ENCODE measurements around the gene HSPE1.
"Not testable (repeated sequence)": the region's sequence is repeated elsewhere in the genome, so short reads cannot be mapped to it uniquely, and the experiment has no call there.

The HSPE1 gene

DNA sequence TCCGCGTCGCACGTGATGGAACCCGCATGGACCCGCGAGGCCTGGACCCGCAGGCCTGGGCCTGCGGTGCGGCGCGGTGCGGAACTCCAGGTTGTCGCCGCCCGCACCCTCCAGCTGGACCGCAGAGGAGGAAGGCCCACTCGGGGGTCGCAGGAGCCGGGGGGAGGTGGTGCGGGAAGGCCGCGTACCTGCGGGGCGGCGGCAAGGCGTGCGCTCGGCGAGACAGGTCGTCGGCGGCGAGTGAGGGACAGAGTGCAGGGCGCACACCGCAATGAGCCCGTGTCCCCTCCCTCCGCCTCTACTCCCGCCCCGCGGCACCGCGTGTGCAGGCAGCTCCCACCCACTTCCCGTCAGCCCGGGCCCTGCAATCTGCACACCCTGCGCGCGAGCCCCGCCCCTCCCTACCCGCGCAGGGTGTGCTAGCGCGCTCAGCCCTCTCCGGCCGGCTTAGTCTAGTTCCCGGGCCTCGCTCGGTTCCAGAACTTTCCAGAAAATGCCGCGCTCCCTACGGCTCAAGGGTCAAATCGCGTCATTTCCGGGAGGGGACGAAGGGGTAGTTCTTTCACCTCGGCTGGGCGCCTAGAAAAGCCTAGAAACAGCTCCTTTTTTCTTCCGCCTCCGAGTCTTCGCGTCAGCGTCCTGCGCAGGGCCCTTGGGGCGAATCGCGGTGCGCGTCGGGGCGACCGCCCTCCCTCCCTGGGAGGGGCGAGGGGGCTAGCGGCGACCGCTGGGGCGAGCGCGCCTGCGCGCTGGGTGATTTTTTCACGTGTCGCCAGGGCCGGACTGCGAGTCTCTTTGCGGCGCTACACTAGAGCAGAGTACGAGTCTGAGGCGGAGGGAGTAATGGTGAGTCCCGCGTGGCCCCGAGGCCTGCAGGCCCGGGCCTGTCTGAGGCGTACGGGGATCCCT is at the start of gene HSPE1, which contains the start of gene HSPD1:
Gene HSPE1, plus strand, starts transcription at position 786 of the 909 bp plus-strand sequence. Its CDS starts 58 bp downstream, at position 844.
Gene HSPD1, minus strand, starts transcription at position 247 of the 909 bp plus-strand sequence. CDS start 992 bp downstream, outside the sequence.
- Mint-ChIP-seq H3K36me3 (peaks cover 47% of the 10 kb centered on the region), H3K4me1 (ENCODE audit: low read depth) (peaks cover 53% of the 10 kb centered on the region), H3K27ac (peak within 1 kb of the TSS; percentile 97), H3K4me3 (peak within 1 kb of the TSS; percentile 100), H3K27me3 (no peaks in the 10 kb centered on the region), H3K9me3 (ENCODE audit: low read depth) (no peaks in the 10 kb centered on the region)

DNA sequence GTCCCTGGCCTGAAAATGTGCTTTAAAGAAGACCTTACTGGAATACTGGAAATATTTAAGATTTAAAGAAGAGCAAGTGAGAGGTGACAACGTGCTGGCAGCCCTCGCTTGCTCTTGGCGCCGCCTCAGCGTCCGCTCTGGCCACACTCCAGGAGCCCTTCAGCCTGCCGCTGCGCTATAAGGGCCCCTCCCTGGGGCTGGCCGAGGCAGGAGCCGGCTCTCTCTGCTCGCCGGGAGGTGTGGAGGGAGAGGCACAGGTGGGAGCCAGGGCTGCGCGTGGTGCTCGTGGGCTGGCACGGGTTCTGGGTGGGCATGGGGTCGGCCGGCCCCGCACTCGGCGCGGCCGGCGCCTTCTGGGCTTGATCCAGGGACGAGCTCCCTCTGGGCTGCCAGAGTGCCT is 49.7 kb upstream of the HSPE1 start:
- Mint-ChIP-seq H3K36me3 (peaks cover 2% of the 10 kb centered on the region), H3K4me3 (no peak overlapping the region), H3K27ac (no peak overlapping the region), H3K4me1 (ENCODE audit: low read depth) (peaks cover 26% of the 10 kb centered on the region), H3K9me3 (ENCODE audit: low read depth) (no peaks in the 10 kb centered on the region), H3K27me3 (no peaks in the 10 kb centered on the region)

DNA sequence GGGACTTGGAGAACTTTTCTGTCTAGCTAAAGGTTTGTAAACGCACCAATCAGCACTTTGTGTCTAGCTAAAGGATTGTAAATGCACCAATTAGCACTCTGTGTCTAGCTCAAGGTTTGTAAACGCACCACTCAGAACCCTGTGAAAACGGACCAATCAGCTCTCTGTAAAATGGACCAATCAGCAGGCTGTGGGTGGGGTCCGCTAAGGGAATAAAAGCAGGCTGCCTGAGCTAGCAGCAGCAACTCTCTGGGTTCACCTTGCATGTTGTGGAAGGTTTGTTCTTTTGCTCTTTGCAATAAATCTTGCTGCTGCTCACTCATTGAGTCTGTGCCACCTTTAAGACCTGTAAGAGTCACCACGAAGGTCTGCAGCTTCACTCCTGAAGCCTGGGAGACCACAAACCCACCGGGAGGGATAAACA is 49.2 kb upstream of the HSPE1 start:
- not testable (repeated sequence) for H3K9me3 Mint-ChIP-seq (ENCODE audit: low read depth); H3K27me3 Mint-ChIP-seq; H3K27ac Mint-ChIP-seq; H3K36me3 Mint-ChIP-seq
- peaks cover 30% of the 10 kb centered on the region for H3K4me1 Mint-ChIP-seq (ENCODE audit: low read depth)
- H3K4me3 Mint-ChIP-seq = peak overlapping the region; percentile 44

DNA sequence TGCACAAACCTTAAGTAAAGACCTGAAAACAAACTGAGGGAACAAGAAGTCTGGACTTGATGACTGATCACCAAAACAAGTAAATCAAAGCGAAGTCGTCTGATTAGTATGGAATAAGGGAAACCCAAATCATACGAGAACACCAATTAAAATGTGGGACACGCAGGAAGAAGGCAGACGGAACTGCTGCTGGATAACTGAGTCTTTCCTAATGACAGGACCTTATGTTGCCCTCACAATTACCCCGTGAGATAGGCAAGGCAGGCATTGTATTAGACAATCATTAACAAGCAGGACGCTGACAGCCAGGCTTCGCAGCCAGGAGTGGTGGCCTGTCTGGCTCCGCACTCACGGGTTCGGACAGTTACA is 47.4 kb upstream of the HSPE1 start:
- H3K9me3 Mint-ChIP-seq (ENCODE audit: low read depth) = no peaks in the 10 kb centered on the region
- peak overlapping the region; percentile 100 for H3K27ac Mint-ChIP-seq
- H3K36me3 Mint-ChIP-seq = peaks cover 2% of the 10 kb centered on the region
- peaks cover 40% of the 10 kb centered on the region for H3K4me1 Mint-ChIP-seq (ENCODE audit: low read depth)
- H3K4me3 Mint-ChIP-seq = peak overlapping the region; percentile 98
- no peaks in the 10 kb centered on the region for H3K27me3 Mint-ChIP-seq

DNA sequence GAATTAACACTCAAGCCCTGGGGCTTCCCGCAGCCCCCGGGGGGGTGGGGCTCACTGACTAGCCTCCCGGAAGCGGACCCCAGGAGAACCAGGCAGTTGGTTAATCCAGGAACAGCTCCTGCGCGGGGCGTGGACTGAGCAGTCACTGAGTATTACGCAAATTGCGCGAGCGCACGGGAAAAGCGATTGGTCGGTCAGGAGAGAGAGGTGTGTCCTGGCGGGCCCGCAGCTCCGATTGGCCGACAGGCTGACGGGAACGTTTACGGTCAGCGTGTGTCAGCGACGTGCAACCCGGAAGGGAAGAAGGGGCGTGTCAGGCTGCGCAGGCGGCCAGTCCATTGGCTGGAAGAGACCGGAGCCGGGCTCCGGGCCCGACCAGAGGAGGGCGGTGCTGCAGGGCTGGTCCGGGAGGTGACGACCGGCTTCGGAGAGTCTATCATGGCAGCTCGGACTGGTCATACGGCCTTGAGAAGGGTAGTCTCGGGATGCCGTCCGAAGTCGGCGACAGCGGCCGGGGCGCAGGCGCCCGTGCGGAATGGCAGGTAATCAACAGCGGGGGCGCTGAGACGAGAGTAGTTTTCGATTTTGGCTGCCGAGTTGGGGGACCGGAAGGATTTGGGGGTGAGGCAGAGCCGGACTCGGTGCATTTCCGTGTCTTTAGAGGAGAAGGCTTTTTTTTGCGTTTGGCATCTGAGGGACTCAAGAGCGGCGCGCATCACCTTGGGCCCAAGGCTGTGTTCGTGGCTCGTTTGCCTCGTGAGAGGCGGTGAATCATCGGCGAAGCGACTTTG is 46.9 kb upstream of the HSPE1 start, which contains the start of gene COQ10B:
Gene COQ10B, plus strand, starts transcription at position 430 of the 791 bp plus-strand sequence. Its CDS starts 9 bp downstream, at position 439.
- H3K4me1 Mint-ChIP-seq (ENCODE audit: low read depth) = peaks cover 45% of the 10 kb centered on the region
- peak within 1 kb of the TSS; percentile 98 for H3K4me3 Mint-ChIP-seq
- H3K36me3 Mint-ChIP-seq = peaks cover 3% of the 10 kb centered on the region
- no peaks in the 10 kb centered on the region for H3K9me3 Mint-ChIP-seq (ENCODE audit: low read depth)
- peak within 1 kb of the TSS; percentile 100 for H3K27ac Mint-ChIP-seq
- H3K27me3 Mint-ChIP-seq = no peaks in the 10 kb centered on the region

DNA sequence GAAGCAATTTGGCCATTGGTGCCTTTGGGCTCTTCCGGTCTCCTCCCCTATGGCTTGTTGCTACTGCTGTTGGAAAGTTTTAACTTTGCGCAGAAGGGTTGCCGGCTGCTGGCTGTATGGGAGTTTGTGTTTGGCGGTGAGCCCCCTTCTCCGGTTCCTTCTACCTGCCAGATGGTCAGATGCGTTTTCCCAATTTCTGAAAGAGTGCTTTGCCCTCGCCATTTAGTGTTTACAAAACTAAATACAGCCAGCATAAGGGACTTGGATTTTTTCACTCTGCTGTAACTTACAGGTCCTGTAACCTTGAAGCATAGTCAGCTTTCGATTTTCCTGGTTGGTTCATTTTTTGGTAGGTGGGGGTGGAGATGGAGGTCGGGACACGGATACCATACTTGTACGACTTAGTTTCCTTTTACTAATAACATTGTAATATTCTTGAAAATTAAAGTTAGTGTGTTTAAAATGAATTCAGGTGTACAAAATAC is 46.2 kb upstream of the HSPE1 start:
- H3K27me3 Mint-ChIP-seq = no peaks in the 10 kb centered on the region
- H3K4me3 Mint-ChIP-seq = peak overlapping the region; percentile 98
- peaks cover 4% of the 10 kb centered on the region for H3K36me3 Mint-ChIP-seq
- no peaks in the 10 kb centered on the region for H3K9me3 Mint-ChIP-seq (ENCODE audit: low read depth)
- peaks cover 49% of the 10 kb centered on the region for H3K4me1 Mint-ChIP-seq (ENCODE audit: low read depth)
- H3K27ac Mint-ChIP-seq = peak overlapping the region; percentile 100

DNA sequence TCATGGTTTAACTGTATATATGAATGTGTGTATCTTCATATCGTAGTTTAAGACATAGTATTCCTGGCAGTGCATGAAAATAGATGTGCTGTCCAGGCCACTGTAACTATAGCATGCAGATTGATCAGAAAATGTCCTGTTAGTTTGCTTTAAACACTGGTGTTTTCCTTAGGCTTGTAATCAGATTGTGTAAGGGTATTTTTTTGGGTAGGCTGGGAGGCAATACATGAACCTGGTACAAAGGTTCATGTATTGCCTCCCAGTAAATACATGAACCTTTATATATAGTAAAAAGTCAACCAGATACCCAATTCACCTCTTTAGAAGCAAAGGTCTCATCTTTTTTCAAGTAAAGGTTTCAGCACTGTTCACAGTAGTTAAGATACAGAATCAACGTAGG is 45.3 kb upstream of the HSPE1 start:
- Mint-ChIP-seq H3K36me3 (peaks cover 4% of the 10 kb centered on the region), H3K9me3 (ENCODE audit: low read depth) (no peaks in the 10 kb centered on the region), H3K27me3 (no peaks in the 10 kb centered on the region), H3K4me1 (ENCODE audit: low read depth) (peaks cover 58% of the 10 kb centered on the region), H3K4me3 (peak overlapping the region; percentile 98), H3K27ac (peak overlapping the region; percentile 100)

DNA sequence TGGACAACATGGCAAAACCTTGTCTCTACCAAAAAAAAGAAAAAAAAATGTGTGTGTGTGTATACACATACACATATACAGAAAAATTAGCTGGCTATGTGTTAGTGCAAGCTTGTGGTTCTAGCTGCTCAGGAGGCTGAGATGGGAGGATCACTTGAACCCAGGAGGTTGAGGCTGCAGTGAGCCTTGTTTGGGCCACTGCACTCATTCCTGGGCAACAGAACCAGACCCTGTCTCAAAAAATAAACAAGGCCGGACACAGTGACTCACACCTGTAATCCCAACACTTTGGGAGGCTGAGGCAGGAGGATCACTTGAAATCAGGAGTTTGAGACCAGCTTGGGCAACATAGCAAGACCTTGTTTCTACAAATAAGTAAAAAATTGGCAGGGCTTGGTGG is 44.8 kb upstream of the HSPE1 start:
- Mint-ChIP-seq H3K4me3 (peak overlapping the region; percentile 70), H3K9me3 (ENCODE audit: low read depth) (no peaks in the 10 kb centered on the region), H3K4me1 (ENCODE audit: low read depth) (peaks cover 58% of the 10 kb centered on the region), H3K27ac (peak overlapping the region; percentile 73), H3K36me3 (peaks cover 4% of the 10 kb centered on the region), H3K27me3 (no peaks in the 10 kb centered on the region)

DNA sequence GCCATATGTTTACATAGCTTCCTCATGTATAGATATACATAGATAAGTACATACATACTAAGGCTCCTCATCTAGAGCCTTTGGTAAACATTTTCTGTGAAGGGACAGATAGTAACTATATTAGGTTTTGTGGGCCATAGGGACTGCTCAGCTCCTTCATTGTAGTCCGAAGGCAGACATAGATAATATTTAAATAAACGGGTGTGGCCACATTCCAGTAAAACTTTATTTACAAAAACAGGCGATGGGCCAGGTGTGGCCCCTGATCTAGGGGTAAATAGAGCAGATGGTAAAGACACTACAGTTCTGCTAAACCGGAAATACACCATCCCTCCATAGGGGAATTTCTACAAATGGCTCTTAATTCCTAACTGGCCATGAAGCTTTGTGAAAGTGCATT is 39.5 kb upstream of the HSPE1 start:
- Mint-ChIP-seq H3K36me3 (peaks cover 2% of the 10 kb centered on the region), H3K4me3 (no peak overlapping the region), H3K4me1 (ENCODE audit: low read depth) (peaks cover 33% of the 10 kb centered on the region), H3K9me3 (ENCODE audit: low read depth) (no peaks in the 10 kb centered on the region), H3K27ac (no peak overlapping the region), H3K27me3 (no peaks in the 10 kb centered on the region)

DNA sequence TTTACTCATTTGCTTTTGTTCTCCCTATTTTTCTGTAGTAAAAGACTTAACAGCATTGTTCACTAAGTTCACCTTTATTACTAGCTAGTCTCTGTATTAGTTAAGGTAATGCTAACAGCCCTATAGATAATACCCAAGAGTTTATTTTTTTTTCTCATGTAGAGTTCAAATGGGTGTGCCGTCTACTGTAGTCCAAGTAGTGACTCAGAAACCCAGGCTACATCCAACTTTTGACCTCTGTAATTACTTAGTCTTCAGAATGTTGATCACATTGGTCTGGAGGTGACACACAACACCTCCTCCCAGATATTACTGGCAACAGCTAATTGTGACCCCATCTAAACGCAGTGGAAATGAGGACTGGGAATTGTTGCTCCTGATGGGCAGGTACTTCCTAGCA is 39.1 kb upstream of the HSPE1 start:
- Mint-ChIP-seq H3K27ac (no peak overlapping the region), H3K27me3 (no peaks in the 10 kb centered on the region)

DNA sequence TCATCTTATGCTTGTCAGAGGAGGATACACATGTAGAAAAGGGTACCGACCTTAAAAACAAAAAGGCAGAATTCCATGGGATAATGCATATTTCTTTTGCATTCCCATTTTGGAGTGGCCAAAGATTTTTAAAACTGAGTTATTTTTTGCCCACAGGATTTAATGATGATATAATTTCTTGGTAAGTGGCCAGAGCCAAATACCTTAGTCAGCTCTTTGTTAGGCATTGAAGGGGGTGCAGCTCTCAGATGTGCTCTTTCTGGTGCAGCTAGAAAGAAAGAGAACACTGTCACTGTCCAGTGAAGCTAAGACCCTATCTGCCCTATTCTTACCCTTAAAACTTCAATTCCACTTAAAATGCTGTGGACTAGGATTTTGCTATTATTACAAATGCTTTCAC is 36.0 kb upstream of the HSPE1 start:
- Mint-ChIP-seq H3K27ac (peak overlapping the region; percentile 22), H3K27me3 (no peaks in the 10 kb centered on the region), H3K9me3 (ENCODE audit: low read depth) (no peaks in the 10 kb centered on the region), H3K36me3 (peaks cover 3% of the 10 kb centered on the region), H3K4me3 (no peak overlapping the region), H3K4me1 (ENCODE audit: low read depth) (peaks cover 16% of the 10 kb centered on the region)

More for the DNA sequence above, 39.1 kb upstream of the HSPE1 start:
- H3K4me1 Mint-ChIP-seq (ENCODE audit: low read depth) = peaks cover 31% of the 10 kb centered on the region
- no peaks in the 10 kb centered on the region for H3K9me3 Mint-ChIP-seq (ENCODE audit: low read depth)
- H3K36me3 Mint-ChIP-seq = peaks cover 2% of the 10 kb centered on the region
- no peak overlapping the region for H3K4me3 Mint-ChIP-seq

DNA sequence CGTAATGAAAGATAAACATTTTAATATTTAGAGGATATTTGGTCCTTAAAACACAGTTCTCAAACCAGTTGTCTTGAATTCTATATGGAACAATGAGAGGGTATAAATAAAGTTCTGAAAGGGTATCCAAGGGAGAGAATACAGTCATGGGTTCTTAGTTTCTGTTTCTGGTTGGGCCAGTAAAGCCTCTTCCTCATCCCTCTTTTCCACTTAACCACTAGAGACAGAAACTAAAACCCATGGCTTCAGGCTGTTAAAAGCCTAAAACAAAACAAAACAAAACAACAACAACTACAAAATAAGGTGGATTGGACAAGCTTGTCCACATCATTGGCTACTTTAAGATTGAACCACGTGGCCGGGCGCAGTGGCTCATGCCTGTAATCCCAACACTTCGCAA is 28.0 kb upstream of the HSPE1 start:
- no peaks in the 10 kb centered on the region for H3K27me3 Mint-ChIP-seq
- H3K4me3 Mint-ChIP-seq = no peak overlapping the region
- H3K4me1 Mint-ChIP-seq (ENCODE audit: low read depth) = peaks cover 3% of the 10 kb centered on the region
- peaks cover 6% of the 10 kb centered on the region for H3K36me3 Mint-ChIP-seq
- H3K27ac Mint-ChIP-seq = no peak overlapping the region
- no peaks in the 10 kb centered on the region for H3K9me3 Mint-ChIP-seq (ENCODE audit: low read depth)

DNA sequence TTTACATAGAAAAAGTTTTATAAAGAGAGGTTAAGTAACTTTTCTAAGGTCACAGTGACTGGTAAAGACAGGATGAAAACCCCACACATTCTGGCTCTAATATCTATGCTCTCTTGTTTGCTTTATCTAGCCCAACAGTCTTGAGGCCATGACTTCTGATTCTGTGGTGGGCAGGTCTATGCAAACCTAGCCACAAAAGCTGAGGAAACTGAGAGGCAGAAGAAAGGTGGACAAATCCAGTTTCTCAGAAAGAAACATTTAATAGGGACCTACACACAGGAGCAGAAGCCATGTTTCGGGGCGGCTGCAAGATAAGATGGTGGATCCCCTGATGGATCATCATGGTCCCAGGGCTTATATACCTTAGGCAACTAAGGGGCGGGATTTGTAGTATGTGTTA is 22.4 kb upstream of the HSPE1 start:
- no peak overlapping the region for H3K27ac Mint-ChIP-seq
- H3K27me3 Mint-ChIP-seq = no peaks in the 10 kb centered on the region
- no peak overlapping the region for H3K4me3 Mint-ChIP-seq
- peaks cover 25% of the 10 kb centered on the region for H3K36me3 Mint-ChIP-seq
- H3K9me3 Mint-ChIP-seq (ENCODE audit: low read depth) = no peaks in the 10 kb centered on the region
- H3K4me1 Mint-ChIP-seq (ENCODE audit: low read depth) = peaks cover 2% of the 10 kb centered on the region

DNA sequence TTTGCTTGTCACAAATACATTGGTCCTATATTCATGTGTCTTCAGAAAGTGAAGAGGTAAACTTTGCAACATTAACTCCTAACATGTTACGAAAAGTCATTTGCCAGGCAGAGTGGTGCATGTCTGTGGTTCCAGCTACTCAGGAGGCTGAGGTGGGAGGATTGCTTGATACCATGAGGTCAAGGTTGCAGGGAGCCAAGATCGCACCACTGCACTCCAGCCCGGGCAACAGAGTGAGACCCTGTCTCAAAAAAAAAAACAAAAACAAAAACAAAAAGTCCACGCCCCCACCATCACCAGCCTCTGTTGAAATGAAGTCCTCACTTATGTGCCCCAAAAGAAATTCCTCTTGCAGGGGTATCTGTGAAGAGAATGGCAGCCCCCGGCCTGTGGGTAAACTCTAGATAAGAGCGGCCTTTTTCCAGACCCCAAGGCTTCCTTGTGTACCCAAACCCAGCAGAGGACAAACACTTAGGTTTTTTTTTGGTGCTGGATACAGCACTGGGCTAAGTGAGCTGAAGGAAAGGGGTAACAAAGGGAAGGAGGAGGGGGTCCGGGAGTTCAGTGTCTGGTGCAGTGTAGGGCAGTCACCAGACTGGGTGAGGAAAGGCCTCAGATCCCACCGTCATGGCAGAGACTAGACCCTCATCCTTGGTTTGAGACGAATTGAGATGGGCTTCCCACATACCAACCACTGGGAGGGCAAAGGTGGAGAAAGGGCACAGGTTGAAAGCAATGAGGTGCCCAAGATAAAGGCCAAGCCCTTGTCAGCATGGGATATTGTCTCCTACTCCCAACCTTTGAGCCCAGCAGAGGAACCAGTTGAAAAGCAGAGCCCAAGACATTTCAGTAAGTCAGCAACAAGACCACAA is 19.8 kb upstream of the HSPE1 start:
- Mint-ChIP-seq H3K27ac (no peak overlapping the region), H3K9me3 (ENCODE audit: low read depth) (no peaks in the 10 kb centered on the region), H3K4me3 (no peak overlapping the region), H3K36me3 (peaks cover 30% of the 10 kb centered on the region), H3K4me1 (ENCODE audit: low read depth) (peaks cover 2% of the 10 kb centered on the region), H3K27me3 (no peaks in the 10 kb centered on the region)
